Activated B cell treated with CpG ODN at 0.5 μM for 24 hours (primary cell): ENCODE data around the gene ST6GAL2. TPM values are rescaled to one million over a fixed set of nuclear protein-coding genes. Genes with fewer than 3 reads are reported as not detected.

ENCODE experiments used
- ATAC-seq: fragments of 200-7000 bp; cut with Tn5 transposase; one replicate; pipeline ENCODE4 v1.10.0; 2021; ENCODE audit warnings: low read depth, mild to moderate bottlenecking, moderate library complexity
- CTCF ChIA-PET: fragments of 350-600 bp; sonication (Branson Sonifier 250); formaldehyde crosslinking; loops from one replicate; lab custom pipeline; 2021; ENCODE audit warnings: antibody characterized with exemption; lab: Charles Lee
- POLR2A ChIA-PET: fragments of 350-600 bp; sonication (Branson Sonifier 250); formaldehyde crosslinking; loops from one replicate; lab custom pipeline; 2021; ENCODE audit warnings: antibody characterized with exemption; lab: Charles Lee
- DNase-seq: peaks from one replicate; pipeline ENCODE4 v3.0.0; 2022
- H3K27ac Mint-ChIP-seq: one replicate; pipeline ENCODE4 v1.8.0; 2020; ENCODE audit warnings: mixed read lengths
- H3K27me3 Mint-ChIP-seq: one replicate; pipeline ENCODE4 v1.8.0; 2021; ENCODE audit warnings: mixed read lengths
- H3K36me3 Mint-ChIP-seq: one replicate; pipeline ENCODE4 v1.8.0; 2021; ENCODE audit warnings: low read depth, mixed read lengths
- H3K4me1 Mint-ChIP-seq: one replicate; pipeline ENCODE4 v1.8.0; 2021; ENCODE audit warnings: mixed read lengths
- H3K4me3 Mint-ChIP-seq: one replicate; pipeline ENCODE4 v1.8.0; 2020; ENCODE audit warnings: mild to moderate bottlenecking, mixed read lengths
- H3K9me3 Mint-ChIP-seq: one replicate; pipeline ENCODE4 v1.8.0; 2020; ENCODE audit warnings: mixed read lengths
- CTCF ChIP-seq: fragments of 200-600 bp; IDR thresholded peaks from one replicate; pipeline ENCODE4 v1.8.0; 2022; ENCODE audit warnings: antibody characterized with exemption, mild to moderate bottlenecking
- intact Hi-C: fragments of 100-400 bp; cut with micrococcal nuclease; formaldehyde crosslinking; loops from one replicate; pipeline ENCODE4 v1.15.1; 2024
- total RNA-seq: library from RNA; stranded (reverse); gene quantifications from 2 replicates; pipeline ENCODE4 v1.2.3, GENCODE V29; 2022

ST6GAL2 gene
- total RNA-seq, 1 donor from 2014 or later, result not detected

- ATAC-seq (no peak), DNase-seq (no peak)
- intact Hi-C loops, result no loop called here
- POLR2A ChIA-PET, result no interaction called here
- CTCF ChIA-PET, result no interaction called here
- no peak overlapping the region for H3K4me3 Mint-ChIP-seq
- no peak overlapping the region for H3K27ac Mint-ChIP-seq
- H3K4me1 Mint-ChIP-seq, result no peaks in the 10 kb centered on the region
- no peaks in the 10 kb centered on the region for H3K27me3 Mint-ChIP-seq
- TF ChIP-seq CTCF, result no peak
- no peaks in the 10 kb centered on the region for H3K36me3 Mint-ChIP-seq
- H3K9me3 Mint-ChIP-seq, result peaks cover 2% of the 10 kb centered on the region
Observed at GRCh38 chr2:106876699-106877098, 9.3 kb downstream of the ST6GAL2 start.

GRCh38 chr2:106869512-106870275, 16.3 kb downstream of the ST6GAL2 start:
- CTCF ChIA-PET, result no interaction called here
- intact Hi-C loops, result no loop called here
- H3K4me1 Mint-ChIP-seq, result no peaks in the 10 kb centered on the region
- no peak for TF ChIP-seq CTCF
- POLR2A ChIA-PET, result no interaction called here
- H3K27me3 Mint-ChIP-seq, result no peaks in the 10 kb centered on the region
- no peak for DNase-seq
- no peak overlapping the region for H3K4me3 Mint-ChIP-seq
- H3K27ac Mint-ChIP-seq, result no peak overlapping the region
- no peak for ATAC-seq
- H3K36me3 Mint-ChIP-seq, result no peaks in the 10 kb centered on the region
- H3K9me3 Mint-ChIP-seq, result no peaks in the 10 kb centered on the region

DNA sequence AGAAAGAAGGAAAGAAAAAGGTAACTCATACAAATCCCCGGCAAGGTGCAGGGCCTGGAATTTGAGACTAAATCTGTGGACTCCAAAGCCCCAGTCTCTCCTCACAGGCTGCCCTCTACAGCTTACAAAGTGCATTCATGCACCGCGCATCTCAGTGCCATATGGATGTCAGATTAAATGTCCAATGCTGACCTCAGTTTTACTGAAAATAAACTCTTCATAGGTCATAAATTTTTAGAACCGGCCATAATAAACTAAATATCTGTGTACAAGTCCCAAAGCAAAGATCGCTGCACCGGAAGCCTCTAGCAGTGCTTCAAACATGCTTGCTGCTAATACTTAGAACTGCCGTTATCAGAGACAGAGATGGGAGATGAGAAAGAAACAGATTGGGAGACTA, 17.7 kb downstream of the ST6GAL2 start:
- ATAC-seq, result no peak

DNA sequence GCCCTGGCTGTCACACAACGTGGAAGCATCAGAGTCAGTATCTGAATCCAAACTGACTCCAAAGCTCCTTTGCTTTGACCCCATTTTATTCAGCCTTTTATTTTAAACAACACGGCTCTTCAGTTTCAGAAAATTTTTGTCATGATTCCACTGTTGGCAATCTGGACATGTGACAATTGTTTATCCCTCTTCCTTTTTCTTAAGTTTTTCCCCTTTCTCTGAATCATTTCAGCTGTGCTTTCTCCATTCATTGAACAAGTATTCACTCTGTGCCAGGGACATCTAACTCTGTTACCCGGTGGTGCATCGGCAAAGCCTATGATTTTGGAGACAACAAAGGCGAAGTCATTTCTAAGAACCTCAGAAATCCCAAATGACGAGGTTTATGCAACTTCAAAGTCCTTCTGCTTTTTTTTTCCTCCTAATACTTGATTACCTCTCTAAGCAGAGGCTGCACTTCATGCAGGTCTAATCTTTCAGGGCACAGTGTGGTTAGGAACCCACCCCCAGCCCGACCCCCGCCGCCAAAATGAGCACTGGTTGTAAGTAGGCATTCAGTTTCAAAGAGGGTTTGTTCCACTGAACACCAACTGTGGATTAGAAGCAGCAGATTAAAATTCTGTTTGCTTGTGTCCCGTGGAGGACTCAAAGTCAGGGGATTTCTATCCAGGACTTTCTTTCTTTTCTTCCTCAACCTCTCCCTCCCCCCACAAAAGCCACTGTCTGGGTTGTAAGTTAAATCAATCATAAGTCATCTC, 18.6 kb downstream of the ST6GAL2 start:
- POLR2A ChIA-PET, result no interaction called here
- TF ChIP-seq CTCF, result no peak
- no peaks in the 10 kb centered on the region for H3K27me3 Mint-ChIP-seq
- H3K36me3 Mint-ChIP-seq, result no peaks in the 10 kb centered on the region
- intact Hi-C loops, result no loop called here
- ATAC-seq, result no peak
- H3K4me3 Mint-ChIP-seq, result no peak overlapping the region
- no peaks in the 10 kb centered on the region for H3K4me1 Mint-ChIP-seq
- no peaks in the 10 kb centered on the region for H3K9me3 Mint-ChIP-seq
- no peak overlapping the region for H3K27ac Mint-ChIP-seq
- no peak for DNase-seq
- CTCF ChIA-PET, result no interaction called here

More for the DNA sequence above, 17.7 kb downstream of the ST6GAL2 start:
- H3K4me1 Mint-ChIP-seq, result no peaks in the 10 kb centered on the region
- no peaks in the 10 kb centered on the region for H3K27me3 Mint-ChIP-seq
- POLR2A ChIA-PET, result no interaction called here
- CTCF ChIA-PET, result no interaction called here
- H3K9me3 Mint-ChIP-seq, result no peaks in the 10 kb centered on the region
- TF ChIP-seq CTCF, result no peak
- no peaks in the 10 kb centered on the region for H3K36me3 Mint-ChIP-seq
- no peak overlapping the region for H3K4me3 Mint-ChIP-seq
- intact Hi-C loops, result no loop called here
- H3K27ac Mint-ChIP-seq, result no peak overlapping the region
- DNase-seq, result no peak

DNA sequence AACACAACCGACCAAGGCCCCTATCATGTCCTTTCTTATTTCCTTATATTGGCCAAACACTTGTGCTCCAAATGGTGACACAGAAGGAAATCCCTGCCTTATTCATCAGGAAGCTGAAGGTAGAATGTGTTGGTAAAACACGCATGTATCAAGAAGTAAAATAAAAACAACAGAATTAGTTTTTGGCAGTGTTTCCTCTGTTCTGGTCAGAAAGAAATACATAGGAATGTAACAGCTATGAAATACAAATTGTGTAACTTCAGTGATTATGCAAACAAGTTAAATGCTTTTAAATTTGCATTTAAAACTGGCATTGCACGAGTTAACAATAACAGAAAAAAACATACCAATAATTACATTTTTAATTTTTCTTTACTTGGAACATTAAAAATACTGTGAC, 19.3 kb downstream of the ST6GAL2 start:
- Mint-ChIP-seq H3K36me3 (no peaks in the 10 kb centered on the region), H3K4me3 (no peak overlapping the region), H3K27ac (no peak overlapping the region), H3K9me3 (no peaks in the 10 kb centered on the region), H3K27me3 (no peaks in the 10 kb centered on the region), H3K4me1 (no peaks in the 10 kb centered on the region)
- POLR2A ChIA-PET, result no interaction called here
- intact Hi-C loops, result no loop called here
- ATAC-seq, result no peak
- no peak for DNase-seq
- CTCF ChIA-PET, result no interaction called here
- TF ChIP-seq CTCF, result no peak
